Measurements from ENCODE around the gene TBC1D22A.

Gene TBC1D22A

GRCh38 chr22:47071078-47071806 is 308.8 kb downstream of the TBC1D22A start:
- no peak for DNase-seq
- H3K27me3 ChIP-seq (replicated peaks; ENCODE audit: control insufficient read depth, insufficient read depth, low read length, poor library complexity, severe bottlenecking), result no peaks in the 10 kb centered on the region
- peaks cover 3% of the 10 kb centered on the region for H3K9me3 ChIP-seq (ENCODE audit: control insufficient read depth, low read length)
- H3K4me1 ChIP-seq (ENCODE audit: control insufficient read depth, insufficient read depth, low read length, poor library complexity, severe bottlenecking), result peaks cover 2% of the 10 kb centered on the region
- no peaks in the 10 kb centered on the region for H3K36me3 ChIP-seq (ENCODE audit: control insufficient read depth, insufficient read depth, low read length)
- no peak overlapping the region for H3K27ac ChIP-seq (ENCODE audit: insufficient read depth, low read length, poor library complexity, severe bottlenecking)
- H3K4me3 ChIP-seq (ENCODE audit: insufficient read depth, low read depth, low read length, poor library complexity, severe bottlenecking), result no peak overlapping the region

- no peaks in the 10 kb centered on the region for H3K36me3 ChIP-seq (ENCODE audit: control insufficient read depth, insufficient read depth, low read length)
- H3K4me1 ChIP-seq (ENCODE audit: control insufficient read depth, insufficient read depth, low read length, poor library complexity, severe bottlenecking), result peaks cover 2% of the 10 kb centered on the region
- H3K27ac ChIP-seq (ENCODE audit: insufficient read depth, low read length, poor library complexity, severe bottlenecking), result no peak overlapping the region
- no peaks in the 10 kb centered on the region for H3K27me3 ChIP-seq (replicated peaks; ENCODE audit: control insufficient read depth, insufficient read depth, low read length, poor library complexity, severe bottlenecking)
- peaks cover 3% of the 10 kb centered on the region for H3K9me3 ChIP-seq (ENCODE audit: control insufficient read depth, low read length)
- no peak overlapping the region for H3K4me3 ChIP-seq (ENCODE audit: insufficient read depth, low read depth, low read length, poor library complexity, severe bottlenecking)
- no peak for DNase-seq
Observed at GRCh38 chr22:47071807-47072641, 309.6 kb downstream of the TBC1D22A start.

GRCh38 chr22:47072642-47072967 is 310.2 kb downstream of the TBC1D22A start:
- no peaks in the 10 kb centered on the region for H3K36me3 ChIP-seq (ENCODE audit: control insufficient read depth, insufficient read depth, low read length)
- no peak overlapping the region for H3K4me3 ChIP-seq (ENCODE audit: insufficient read depth, low read depth, low read length, poor library complexity, severe bottlenecking)
- no peak overlapping the region for H3K27ac ChIP-seq (ENCODE audit: insufficient read depth, low read length, poor library complexity, severe bottlenecking)
- DNase-seq, result no peak
- H3K9me3 ChIP-seq (ENCODE audit: control insufficient read depth, low read length), result peaks cover 3% of the 10 kb centered on the region
- no peaks in the 10 kb centered on the region for H3K27me3 ChIP-seq (replicated peaks; ENCODE audit: control insufficient read depth, insufficient read depth, low read length, poor library complexity, severe bottlenecking)
- H3K4me1 ChIP-seq (ENCODE audit: control insufficient read depth, insufficient read depth, low read length, poor library complexity, severe bottlenecking), result peaks cover 2% of the 10 kb centered on the region

GRCh38 chr22:47073075-47073474 is 310.6 kb downstream of the TBC1D22A start:
- DNase-seq, result no peak
- Histone ChIP-seq H3K9me3 (ENCODE audit: control insufficient read depth, low read length) (peaks cover 3% of the 10 kb centered on the region), H3K4me3 (ENCODE audit: insufficient read depth, low read depth, low read length, poor library complexity, severe bottlenecking) (no peak overlapping the region), H3K27ac (ENCODE audit: insufficient read depth, low read length, poor library complexity, severe bottlenecking) (no peak overlapping the region), H3K36me3 (ENCODE audit: control insufficient read depth, insufficient read depth, low read length) (no peaks in the 10 kb centered on the region), H3K27me3 (replicated peaks; ENCODE audit: control insufficient read depth, insufficient read depth, low read length, poor library complexity, severe bottlenecking) (no peaks in the 10 kb centered on the region), H3K4me1 (ENCODE audit: control insufficient read depth, insufficient read depth, low read length, poor library complexity, severe bottlenecking) (peaks cover under 1% of the 10 kb centered on the region)

GRCh38 chr22:47074105-47074504 is 311.7 kb downstream of the TBC1D22A start:
- Histone ChIP-seq H3K27me3 (replicated peaks; ENCODE audit: control insufficient read depth, insufficient read depth, low read length, poor library complexity, severe bottlenecking) (no peaks in the 10 kb centered on the region), H3K36me3 (ENCODE audit: control insufficient read depth, insufficient read depth, low read length) (no peaks in the 10 kb centered on the region), H3K27ac (ENCODE audit: insufficient read depth, low read length, poor library complexity, severe bottlenecking) (no peak overlapping the region), H3K9me3 (ENCODE audit: control insufficient read depth, low read length) (peaks cover 3% of the 10 kb centered on the region), H3K4me1 (ENCODE audit: control insufficient read depth, insufficient read depth, low read length, poor library complexity, severe bottlenecking) (no peaks in the 10 kb centered on the region), H3K4me3 (ENCODE audit: insufficient read depth, low read depth, low read length, poor library complexity, severe bottlenecking) (no peak overlapping the region)
- no peak for DNase-seq

GRCh38 chr22:47075568-47075967 is 313.1 kb downstream of the TBC1D22A start:
- no peak overlapping the region for H3K4me3 ChIP-seq (ENCODE audit: insufficient read depth, low read depth, low read length, poor library complexity, severe bottlenecking)
- peaks cover 3% of the 10 kb centered on the region for H3K9me3 ChIP-seq (ENCODE audit: control insufficient read depth, low read length)
- H3K4me1 ChIP-seq (ENCODE audit: control insufficient read depth, insufficient read depth, low read length, poor library complexity, severe bottlenecking), result no peaks in the 10 kb centered on the region

GRCh38 chr22:47076758-47077157 is 314.3 kb downstream of the TBC1D22A start:
- H3K36me3 ChIP-seq (ENCODE audit: control insufficient read depth, insufficient read depth, low read length), result no peaks in the 10 kb centered on the region
- H3K9me3 ChIP-seq (ENCODE audit: control insufficient read depth, low read length), result peaks cover 3% of the 10 kb centered on the region
- no peak overlapping the region for H3K4me3 ChIP-seq (ENCODE audit: insufficient read depth, low read depth, low read length, poor library complexity, severe bottlenecking)
- H3K4me1 ChIP-seq (ENCODE audit: control insufficient read depth, insufficient read depth, low read length, poor library complexity, severe bottlenecking), result no peaks in the 10 kb centered on the region
- no peak for DNase-seq
- H3K27me3 ChIP-seq (replicated peaks; ENCODE audit: control insufficient read depth, insufficient read depth, low read length, poor library complexity, severe bottlenecking), result no peaks in the 10 kb centered on the region
- no peak overlapping the region for H3K27ac ChIP-seq (ENCODE audit: insufficient read depth, low read length, poor library complexity, severe bottlenecking)

More at GRCh38 chr22:47075568-47075967, 313.1 kb downstream of the TBC1D22A start:
- no peaks in the 10 kb centered on the region for H3K36me3 ChIP-seq (ENCODE audit: control insufficient read depth, insufficient read depth, low read length)
- H3K27me3 ChIP-seq (replicated peaks; ENCODE audit: control insufficient read depth, insufficient read depth, low read length, poor library complexity, severe bottlenecking), result no peaks in the 10 kb centered on the region
- no peak overlapping the region for H3K27ac ChIP-seq (ENCODE audit: insufficient read depth, low read length, poor library complexity, severe bottlenecking)
- no peak for DNase-seq

- Histone ChIP-seq H3K9me3 (ENCODE audit: control insufficient read depth, low read length) (no peaks in the 10 kb centered on the region), H3K36me3 (ENCODE audit: control insufficient read depth, insufficient read depth, low read length) (no peaks in the 10 kb centered on the region), H3K27me3 (replicated peaks; ENCODE audit: control insufficient read depth, insufficient read depth, low read length, poor library complexity, severe bottlenecking) (no peaks in the 10 kb centered on the region), H3K4me1 (ENCODE audit: control insufficient read depth, insufficient read depth, low read length, poor library complexity, severe bottlenecking) (no peaks in the 10 kb centered on the region), H3K4me3 (ENCODE audit: insufficient read depth, low read depth, low read length, poor library complexity, severe bottlenecking) (no peak overlapping the region), H3K27ac (ENCODE audit: insufficient read depth, low read length, poor library complexity, severe bottlenecking) (no peak overlapping the region)
- no peak for DNase-seq
Observed at GRCh38 chr22:47080100-47080499, 317.6 kb downstream of the TBC1D22A start.

- Histone ChIP-seq H3K4me1 (ENCODE audit: control insufficient read depth, insufficient read depth, low read length, poor library complexity, severe bottlenecking) (no peaks in the 10 kb centered on the region), H3K27me3 (replicated peaks; ENCODE audit: control insufficient read depth, insufficient read depth, low read length, poor library complexity, severe bottlenecking) (no peaks in the 10 kb centered on the region), H3K27ac (ENCODE audit: insufficient read depth, low read length, poor library complexity, severe bottlenecking) (no peak overlapping the region), H3K9me3 (ENCODE audit: control insufficient read depth, low read length) (no peaks in the 10 kb centered on the region), H3K36me3 (ENCODE audit: control insufficient read depth, insufficient read depth, low read length) (no peaks in the 10 kb centered on the region), H3K4me3 (ENCODE audit: insufficient read depth, low read depth, low read length, poor library complexity, severe bottlenecking) (no peak overlapping the region)
- DNase-seq, result no peak
Observed at GRCh38 chr22:47082505-47082904, 320.1 kb downstream of the TBC1D22A start.

GRCh38 chr22:47083379-47083986 is 321.0 kb downstream of the TBC1D22A start:
- H3K27me3 ChIP-seq (replicated peaks; ENCODE audit: control insufficient read depth, insufficient read depth, low read length, poor library complexity, severe bottlenecking), result no peaks in the 10 kb centered on the region
- no peaks in the 10 kb centered on the region for H3K9me3 ChIP-seq (ENCODE audit: control insufficient read depth, low read length)
- no peak overlapping the region for H3K27ac ChIP-seq (ENCODE audit: insufficient read depth, low read length, poor library complexity, severe bottlenecking)
- no peaks in the 10 kb centered on the region for H3K4me1 ChIP-seq (ENCODE audit: control insufficient read depth, insufficient read depth, low read length, poor library complexity, severe bottlenecking)
- H3K4me3 ChIP-seq (ENCODE audit: insufficient read depth, low read depth, low read length, poor library complexity, severe bottlenecking), result no peak overlapping the region
- no peaks in the 10 kb centered on the region for H3K36me3 ChIP-seq (ENCODE audit: control insufficient read depth, insufficient read depth, low read length)
- DNase-seq, result no peak

Data from effector memory CD4-positive, alpha-beta T cell (primary cell).